ENCODE results near the gene PPY. TPM values are rescaled to one million over a fixed set of nuclear protein-coding genes. Genes with fewer than 3 reads are reported as not detected.
"Not testable (repeated sequence)": the region's sequence is repeated elsewhere in the genome, so short reads cannot be mapped to it uniquely, and the experiment has no call there.

The PPY gene
- total RNA-seq, 2 experiments from 2014 or later = not detected

GRCh38 chr17:43975898-43976297 is 33.6 kb upstream of the PPY start:
- DNase-seq (no peak), ATAC-seq (ENCODE audit: low read depth) (no peak)
- H3K36me3 Mint-ChIP-seq = no peaks in the 10 kb centered on the region
- H3K4me3 Mint-ChIP-seq = no peak overlapping the region
- peaks cover 5% of the 10 kb centered on the region for H3K4me1 Mint-ChIP-seq
- H3K27ac Mint-ChIP-seq = no peak overlapping the region
- peaks cover 26% of the 10 kb centered on the region for H3K27me3 Mint-ChIP-seq
- no peaks in the 10 kb centered on the region for H3K9me3 Mint-ChIP-seq
- POLR2A ChIA-PET = no interaction called here

GRCh38 chr17:43974382-43975266 is 32.3 kb upstream of the PPY start:
- DNase-seq (no peak), ATAC-seq (ENCODE audit: low read depth) (no peak)
- no peak overlapping the region for H3K4me3 Mint-ChIP-seq
- no peak overlapping the region for H3K27ac Mint-ChIP-seq
- POLR2A ChIA-PET = no interaction called here
- H3K9me3 Mint-ChIP-seq = no peaks in the 10 kb centered on the region
- peaks cover 25% of the 10 kb centered on the region for H3K27me3 Mint-ChIP-seq
- peaks cover 5% of the 10 kb centered on the region for H3K4me1 Mint-ChIP-seq
- H3K36me3 Mint-ChIP-seq = no peaks in the 10 kb centered on the region

- not testable (repeated sequence) for H3K4me3 Mint-ChIP-seq; ATAC-seq (ENCODE audit: low read depth); H3K27ac Mint-ChIP-seq; H3K36me3 Mint-ChIP-seq; DNase-seq; H3K9me3 Mint-ChIP-seq; H3K4me1 Mint-ChIP-seq
- peaks cover 21% of the 10 kb centered on the region for H3K27me3 Mint-ChIP-seq
- POLR2A ChIA-PET = interaction anchor here (0.8 kb wide), 1 partner anchor 15 kb away, joined by 3 read pairs; no protein-coding TSS in a partner anchor
These were observed 30.4 kb upstream of the PPY start for GRCh38 chr17:43972444-43973212.

GRCh38 chr17:43971436-43971835 is 29.2 kb upstream of the PPY start:
- H3K9me3 Mint-ChIP-seq; H3K36me3 Mint-ChIP-seq; DNase-seq; ATAC-seq (ENCODE audit: low read depth); H3K4me3 Mint-ChIP-seq; POLR2A ChIA-PET; H3K27ac Mint-ChIP-seq; H3K4me1 Mint-ChIP-seq: not testable (repeated sequence)
- H3K27me3 Mint-ChIP-seq = peaks cover 22% of the 10 kb centered on the region

- Mint-ChIP-seq H3K4me3 (no peak overlapping the region), H3K9me3 (no peaks in the 10 kb centered on the region), H3K27ac (no peak overlapping the region), H3K27me3 (peaks cover 26% of the 10 kb centered on the region), H3K36me3 (no peaks in the 10 kb centered on the region), H3K4me1 (peaks cover 5% of the 10 kb centered on the region)
- ATAC-seq (ENCODE audit: low read depth) = no peak
- no peak for DNase-seq
- POLR2A ChIA-PET = no interaction called here
These were observed 28.1 kb upstream of the PPY start for GRCh38 chr17:43970366-43970765.

- Mint-ChIP-seq H3K27ac (no peak overlapping the region), H3K4me1 (peaks cover 5% of the 10 kb centered on the region), H3K4me3 (no peak overlapping the region), H3K36me3 (no peaks in the 10 kb centered on the region), H3K9me3 (no peaks in the 10 kb centered on the region), H3K27me3 (peaks cover 26% of the 10 kb centered on the region)
- ATAC-seq (ENCODE audit: low read depth) = no peak
- no peak for DNase-seq
- POLR2A ChIA-PET = no interaction called here
These were observed 25.1 kb upstream of the PPY start for GRCh38 chr17:43967251-43967875.

- Mint-ChIP-seq H3K27me3 (peaks cover 27% of the 10 kb centered on the region), H3K4me1 (no peaks in the 10 kb centered on the region)
These were observed 24.0 kb upstream of the PPY start for GRCh38 chr17:43966276-43966675.

GRCh38 chr17:43962479-43962878 is 20.2 kb upstream of the PPY start:
- Mint-ChIP-seq H3K9me3 (no peaks in the 10 kb centered on the region), H3K4me1 (no peaks in the 10 kb centered on the region)
- POLR2A ChIA-PET = no interaction called here

More at GRCh38 chr17:43966276-43966675, 24.0 kb upstream of the PPY start:
- POLR2A ChIA-PET = no interaction called here
- H3K4me3 Mint-ChIP-seq = no peak overlapping the region
- no peak overlapping the region for H3K27ac Mint-ChIP-seq
- DNase-seq = no peak
- H3K9me3 Mint-ChIP-seq = no peaks in the 10 kb centered on the region
- no peak for ATAC-seq (ENCODE audit: low read depth)
- H3K36me3 Mint-ChIP-seq = no peaks in the 10 kb centered on the region

GRCh38 chr17:43961954-43962353 is 19.7 kb upstream of the PPY start:
- Mint-ChIP-seq H3K4me3 (no peak overlapping the region), H3K9me3 (no peaks in the 10 kb centered on the region), H3K27ac (no peak overlapping the region), H3K4me1 (no peaks in the 10 kb centered on the region), H3K36me3 (no peaks in the 10 kb centered on the region), H3K27me3 (peaks cover 25% of the 10 kb centered on the region)
- POLR2A ChIA-PET = no interaction called here
- ATAC-seq (ENCODE audit: low read depth) = no peak
- no peak for DNase-seq

More at GRCh38 chr17:43962479-43962878, 20.2 kb upstream of the PPY start:
- ATAC-seq (ENCODE audit: low read depth) (no peak), DNase-seq (no peak)
- Mint-ChIP-seq H3K36me3 (no peaks in the 10 kb centered on the region), H3K27ac (no peak overlapping the region), H3K27me3 (peaks cover 23% of the 10 kb centered on the region), H3K4me3 (no peak overlapping the region)

- H3K27me3 Mint-ChIP-seq = peaks cover 23% of the 10 kb centered on the region
- H3K9me3 Mint-ChIP-seq; POLR2A ChIA-PET; H3K27ac Mint-ChIP-seq; H3K36me3 Mint-ChIP-seq; ATAC-seq (ENCODE audit: low read depth); DNase-seq; H3K4me1 Mint-ChIP-seq; H3K4me3 Mint-ChIP-seq: not testable (repeated sequence)
These were observed 19.0 kb upstream of the PPY start for GRCh38 chr17:43961292-43961691.

- H3K9me3 Mint-ChIP-seq = no peaks in the 10 kb centered on the region
- no peaks in the 10 kb centered on the region for H3K36me3 Mint-ChIP-seq
- ATAC-seq (ENCODE audit: low read depth) (no peak), DNase-seq (no peak)
- no peak overlapping the region for H3K27ac Mint-ChIP-seq
- no peaks in the 10 kb centered on the region for H3K4me1 Mint-ChIP-seq
- H3K27me3 Mint-ChIP-seq = peaks cover 33% of the 10 kb centered on the region
- H3K4me3 Mint-ChIP-seq = no peak overlapping the region
- POLR2A ChIA-PET = interaction anchor here (1.1 kb wide), 1 partner anchor 13 kb away, joined by 3 read pairs; no protein-coding TSS in a partner anchor
These were observed 16.6 kb upstream of the PPY start for GRCh38 chr17:43958748-43959352.

GRCh38 chr17:43956222-43956621 is 13.9 kb upstream of the PPY start:
- Mint-ChIP-seq H3K4me1 (peaks cover 2% of the 10 kb centered on the region), H3K4me3 (no peak overlapping the region), H3K27ac (no peak overlapping the region), H3K27me3 (peaks cover 38% of the 10 kb centered on the region), H3K9me3 (no peaks in the 10 kb centered on the region), H3K36me3 (no peaks in the 10 kb centered on the region)
- POLR2A ChIA-PET = no interaction called here
- ATAC-seq (ENCODE audit: low read depth) (no peak), DNase-seq (no peak)

GRCh38 chr17:43953746-43954145 is 11.5 kb upstream of the PPY start, which contains the start of gene PYY:
PYY (minus strand) TSS chr17:43953940; CDS start chr17:43953483, 457 bp downstream.
- peak within 1 kb of the TSS; percentile 9 for H3K4me3 Mint-ChIP-seq

More at GRCh38 chr17:43953746-43954145, 11.5 kb upstream of the PPY start, which contains the start of gene PYY:
- POLR2A ChIA-PET = no interaction called here
- Mint-ChIP-seq H3K9me3 (no peaks in the 10 kb centered on the region), H3K27me3 (peaks cover 49% of the 10 kb centered on the region), H3K27ac (no peak within 1 kb of the TSS), H3K36me3 (no peaks in the 10 kb centered on the region), H3K4me1 (peaks cover 2% of the 10 kb centered on the region)
- DNase-seq (no peak), ATAC-seq (ENCODE audit: low read depth) (no peak)

All from activated naive CD8-positive, alpha-beta T cell treated with anti-CD3 and anti-CD28 coated beads, Interleukin-2, amount 10 ng/mL, durations not matched to agents 7 days and 5 days (primary cell).